HCT116 (cell line): ENCODE measurements around the gene P2RX1. TPM values are rescaled to one million over a fixed set of nuclear protein-coding genes. Genes with fewer than 3 reads are reported as not detected.

Experiments used
- ATAC-seq: fragments of 200-7000 bp; cut with Tn5 transposase; 2 replicates; pipeline ENCODE4 v1.9.1; 2020; ENCODE audit warnings: mild to moderate bottlenecking, moderate library complexity
- BruUV-seq: library from RNA; stranded (reverse); fragments of 400-500 nt; replicated peaks from 2 replicates; lab custom pipeline; 2021; lab: Mats Ljungman, UMichigan
- CTCF ChIA-PET: fragments of 300-600 bp; sonication (Branson Sonifier 250); formaldehyde crosslinking; loops from one replicate; lab custom pipeline; 2021; ENCODE audit warnings: antibody characterized with exemption; lab: Charles Lee
- POLR2A ChIA-PET: fragments of 300-600, 350-600 bp; sonication (Branson Sonifier 250); formaldehyde crosslinking; loops from one replicate; lab custom pipeline; 2021; ENCODE audit warnings: antibody characterized with exemption; lab: Charles Lee
- RAD21 ChIA-PET, 2 experiments: fragments of 300-600 bp; sonication (Branson Sonifier 250); formaldehyde crosslinking; loops; one replicate each; lab custom pipeline; 2023; ENCODE audit warnings: low total read pairs in 2 of 2; ENCODE audit not compliant: uncharacterized antibody in 2 of 2, unreplicated experiment in 2 of 2, low non-redundant PET in 1 of 2; lab: Charles Lee
- DNase-seq: peaks from one replicate; pipeline ENCODE4 v3.0.0-alpha.2; 2010; ENCODE audit warnings: low read depth, low spot score
- H2AFZ ChIP-seq: fragments of 200-600 bp; shearing (Covaris generic), sonication (generic); 2 replicates; pipeline ENCODE4 v1.6.1; 2017; ENCODE audit warnings: low read depth, mixed run types, mixed read lengths, antibody characterized with exemption, low read length; ENCODE audit not compliant: poor library complexity, severe bottlenecking
- H3K27ac ChIP-seq: 2 replicates; pipeline ENCODE4 v1.5.1; 2012; ENCODE audit warnings: low read depth, low read length
- H3K27me3 ChIP-seq: fragments of 200-600 bp; sonication (generic); 2 replicates; pipeline ENCODE4 v1.6.1; 2016; ENCODE audit warnings: mixed run types, low read length, mixed read lengths; ENCODE audit not compliant: insufficient read depth
- H3K36me3 ChIP-seq, 2 experiments: fragments of 200-500 bp in 1 of 2; fragments of 200-600 bp in 1 of 2; sonication (Bioruptor generic) in 1 of 2; sonication (generic) in 1 of 2; 2 replicates each; pipeline versions ENCODE4 v1.5.1 to v1.6.1; 2014 to 2016; ENCODE audit warnings: low read length in 2 of 2, inconsistent platforms in 1 of 2, mixed read lengths in 1 of 2, mixed run types in 1 of 2; ENCODE audit not compliant: insufficient read depth in 2 of 2, control insufficient read depth in 1 of 2
- H3K4me1 ChIP-seq, 2 experiments: fragments of 200-600 bp in 1 of 2; sonication (generic) in 1 of 2; 2 replicates each; pipeline versions ENCODE4 v1.5.1 to v1.6.1; 2012 to 2017; ENCODE audit warnings: low read length in 2 of 2, inconsistent platforms in 1 of 2, mild to moderate bottlenecking in 1 of 2, mixed read lengths in 1 of 2, mixed run types in 1 of 2, moderate library complexity in 1 of 2; ENCODE audit not compliant: insufficient read depth in 2 of 2, control insufficient read depth in 1 of 2
- H3K4me2 ChIP-seq: fragments of 200-600 bp; sonication (generic); 2 replicates; pipeline ENCODE4 v1.6.1; 2017; ENCODE audit warnings: mixed run types, low read length, mixed read lengths
- H3K4me3 ChIP-seq, 2 experiments: fragments of 200-600 bp in 1 of 2; sonication (generic) in 1 of 2; replicated peaks in 1 of 2; 2 replicates each; pipeline ENCODE4 v1.5.1; 2011 to 2016; ENCODE audit warnings: low read length in 2 of 2, control low read depth in 1 of 2, low read depth in 1 of 2, mild to moderate bottlenecking in 1 of 2, mixed read lengths in 1 of 2, mixed run types in 1 of 2
- H3K79me2 ChIP-seq: fragments of 200-600 bp; sonication (generic); 2 replicates; pipeline ENCODE4 v1.6.1; 2017; ENCODE audit warnings: mild to moderate bottlenecking, mixed run types, low read length, moderate library complexity, mixed read lengths; ENCODE audit not compliant: insufficient read depth
- H3K9ac ChIP-seq: fragments of 200-600 bp; sonication (generic); 2 replicates; pipeline ENCODE4 v1.6.1; 2016; ENCODE audit warnings: low read length, mixed read lengths
- H3K9me2 ChIP-seq: fragments of 200-600 bp; sonication (generic), shearing (Covaris generic); 2 replicates; pipeline ENCODE4 v1.6.1; 2017; ENCODE audit warnings: mixed run types, mild to moderate bottlenecking, moderate library complexity; ENCODE audit not compliant: insufficient read depth
- H3K9me3 ChIP-seq, 2 experiments: fragments of 200-500 bp in 1 of 2; fragments of 200-600 bp in 1 of 2; sonication (Bioruptor generic) in 1 of 2; sonication (generic) in 1 of 2; 2 replicates each; pipeline ENCODE4 v1.6.1; 2014 to 2017; ENCODE audit warnings: low read length in 2 of 2, mixed read lengths in 2 of 2, inconsistent platforms in 1 of 2, low read depth in 1 of 2, mild to moderate bottlenecking in 1 of 2, mixed run types in 1 of 2, moderate library complexity in 1 of 2; ENCODE audit not compliant: control insufficient read depth in 1 of 2, insufficient read depth in 1 of 2
- H4K20me1 ChIP-seq: fragments of 200-600 bp; sonication (generic), shearing (Covaris generic); 2 replicates; pipeline ENCODE4 v1.6.1; 2017; ENCODE audit warnings: mixed run types, mild to moderate bottlenecking, moderate library complexity; ENCODE audit not compliant: insufficient read depth
- CTCF ChIP-seq, 3 experiments: fragments of 200-600 bp in 1 of 3; sonication (generic) in 1 of 3; IDR thresholded peaks in 2 of 3; conservative IDR thresholded peaks in 1 of 3; 2 replicates each; pipeline ENCODE4 v1.5.1; 2012 to 2017; ENCODE audit warnings: low read depth in 2 of 3, low read length in 2 of 3, antibody characterized with exemption in 1 of 3, borderline replicate concordance in 1 of 3, control low read depth in 1 of 3, mild to moderate bottlenecking in 1 of 3, mixed read lengths in 1 of 3, mixed run types in 1 of 3, moderate library complexity in 1 of 3; ENCODE audit not compliant: insufficient read depth in 1 of 3
- EGR1 ChIP-seq: IDR thresholded peaks from 2 replicates; pipeline ENCODE4 v1.6.1; 2012; ENCODE audit warnings: low read depth
- MAX ChIP-seq: IDR thresholded peaks from 2 replicates; pipeline ENCODE4 v1.6.1; 2012
- ZBTB33 ChIP-seq: IDR thresholded peaks from 2 replicates; pipeline ENCODE4 v1.6.1; 2011; ENCODE audit warnings: mild to moderate bottlenecking, low read length, moderate library complexity; ENCODE audit not compliant: insufficient replicate concordance; ENCODE audit errors: extremely low read depth
- intact Hi-C: fragments of 100-400 bp; cut with micrococcal nuclease; formaldehyde crosslinking; loops from 2 replicates; pipeline ENCODE4 v1.10.0; 2022
- total RNA-seq: library from RNA; stranded (reverse); gene quantifications from one replicate; pipeline ENCODE4 v1.2.1, GENCODE V29; 2021; ENCODE audit not compliant: unreplicated experiment

Gene P2RX1
- total RNA-seq, 1 experiment from 2014 or later: not detected

GRCh38 chr17:3893003-3893719, 23.1 kb downstream of the P2RX1 start, which contains the start of gene CAMKK1 (continued):
- TF ChIP-seq CTCF (IDR thresholded peaks at IDR 0.05 in 2 of 3, conservative IDR thresholded peaks at IDR 0.05 in 1 of 3; ENCODE audit: borderline replicate concordance in 1 of 3, insufficient read depth in 1 of 3, low read depth in 2 of 3, low read length in 2 of 3): no peak
- TF ChIP-seq, all 23 proteins: peak for 3

- no peaks in the 10 kb centered on the region for H4K20me1 ChIP-seq
- POLR2A ChIA-PET: no interaction called here
- peak overlapping the region; percentile 76 for H3K9ac ChIP-seq
Observed at GRCh38 chr17:3892095-3892998, 23.9 kb downstream of the P2RX1 start.

More at GRCh38 chr17:3892095-3892998, 23.9 kb downstream of the P2RX1 start:
- TF ChIP-seq EGR1: peak; percentile 39
- TF ChIP-seq MAX: peak; percentile 90
- TF ChIP-seq ZBTB33: no peak
- Histone ChIP-seq H3K79me2 (peaks cover 5% of the 10 kb centered on the region; the same call in 1 of the 2 replicates), H2AFZ (no peak overlapping the region), H3K36me3 (no peaks in the 10 kb centered on the region), H3K9me3 (no peaks in the 10 kb centered on the region), H3K9me2 (no peaks in the 10 kb centered on the region), H3K4me2 (peak overlapping the region; percentile 89), H3K4me1 (peaks cover 57 to 73% of the 10 kb centered on the region in 2 experiments), H3K27me3 (no peaks in the 10 kb centered on the region), H3K4me3 (peak overlapping the region; percentile 57 to 74), H3K27ac (peak overlapping the region; percentile 68; the same call in 1 of the 2 replicates)
- ATAC-seq (peak; percentile 33), DNase-seq (no peak)
- intact Hi-C loops: no loop called here
- ChIA-PET CTCF (interaction anchor here (0.8 to 1.7 kb wide), 4 partner anchors 22 to 48 kb away, joined by 3 to 5 read pairs (median 4); partner anchors contain the start of gene NCBP3), RAD21 (interaction anchor here in 1 of 2 experiments (1.0 kb wide), 1 partner anchor 22 kb away, joined by 3 read pairs; no protein-coding TSS in a partner anchor)
- no TSS peak for BruUV-seq
